ENCODE measurements around the gene VPS9D1.

DNA sequence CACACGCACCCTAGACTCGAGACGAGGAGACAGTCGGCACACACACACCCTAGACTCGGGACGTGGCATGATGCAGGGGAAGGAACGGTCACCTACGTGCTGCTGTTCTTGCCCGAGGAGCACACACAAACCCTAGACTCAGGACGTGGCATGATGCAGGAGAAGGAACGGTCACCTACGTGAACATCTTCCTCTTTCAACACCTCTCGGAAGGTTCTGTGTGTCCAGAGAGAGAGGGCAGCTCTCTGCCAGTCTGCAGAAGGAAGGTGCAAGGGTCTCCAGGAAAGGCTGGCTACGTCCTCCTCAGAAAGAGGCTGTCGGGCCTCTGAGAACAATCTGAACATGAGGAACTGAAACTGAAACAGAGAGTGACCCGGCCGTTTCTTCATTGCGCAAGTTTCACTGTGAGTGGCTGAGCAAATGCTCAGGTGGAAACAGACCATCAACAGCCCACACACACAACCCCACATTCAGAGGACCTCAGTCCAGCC is 44.1 kb upstream of the VPS9D1 start:
- TF ChIP-seq, protein P1, sequence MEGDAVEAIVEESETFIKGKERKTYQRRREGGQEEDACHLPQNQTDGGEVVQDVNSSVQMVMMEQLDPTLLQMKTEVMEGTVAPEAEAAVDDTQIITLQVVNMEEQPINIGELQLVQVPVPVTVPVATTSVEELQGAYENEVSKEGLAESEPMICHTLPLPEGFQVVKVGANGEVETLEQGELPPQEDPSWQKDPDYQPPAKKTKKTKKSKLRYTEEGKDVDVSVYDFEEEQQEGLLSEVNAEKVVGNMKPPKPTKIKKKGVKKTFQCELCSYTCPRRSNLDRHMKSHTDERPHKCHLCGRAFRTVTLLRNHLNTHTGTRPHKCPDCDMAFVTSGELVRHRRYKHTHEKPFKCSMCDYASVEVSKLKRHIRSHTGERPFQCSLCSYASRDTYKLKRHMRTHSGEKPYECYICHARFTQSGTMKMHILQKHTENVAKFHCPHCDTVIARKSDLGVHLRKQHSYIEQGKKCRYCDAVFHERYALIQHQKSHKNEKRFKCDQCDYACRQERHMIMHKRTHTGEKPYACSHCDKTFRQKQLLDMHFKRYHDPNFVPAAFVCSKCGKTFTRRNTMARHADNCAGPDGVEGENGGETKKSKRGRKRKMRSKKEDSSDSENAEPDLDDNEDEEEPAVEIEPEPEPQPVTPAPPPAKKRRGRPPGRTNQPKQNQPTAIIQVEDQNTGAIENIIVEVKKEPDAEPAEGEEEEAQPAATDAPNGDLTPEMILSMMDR (IDR thresholded peaks at IDR 0.05) = no peak
- TF ChIP-seq POLR2A (IDR thresholded peaks at IDR 0.05) = no peak
- no peak for TF ChIP-seq EP300 (IDR thresholded peaks at IDR 0.05)

All from ovary (tissue), 3 donors.